Measurements from ENCODE around the gene FLYWCH2. TPM values are rescaled to one million over a fixed set of nuclear protein-coding genes. Genes with fewer than 3 reads are reported as not detected.

Gene FLYWCH2
- total RNA-seq, 1 experiment from 2014 or later: 57.3 TPM

DNA sequence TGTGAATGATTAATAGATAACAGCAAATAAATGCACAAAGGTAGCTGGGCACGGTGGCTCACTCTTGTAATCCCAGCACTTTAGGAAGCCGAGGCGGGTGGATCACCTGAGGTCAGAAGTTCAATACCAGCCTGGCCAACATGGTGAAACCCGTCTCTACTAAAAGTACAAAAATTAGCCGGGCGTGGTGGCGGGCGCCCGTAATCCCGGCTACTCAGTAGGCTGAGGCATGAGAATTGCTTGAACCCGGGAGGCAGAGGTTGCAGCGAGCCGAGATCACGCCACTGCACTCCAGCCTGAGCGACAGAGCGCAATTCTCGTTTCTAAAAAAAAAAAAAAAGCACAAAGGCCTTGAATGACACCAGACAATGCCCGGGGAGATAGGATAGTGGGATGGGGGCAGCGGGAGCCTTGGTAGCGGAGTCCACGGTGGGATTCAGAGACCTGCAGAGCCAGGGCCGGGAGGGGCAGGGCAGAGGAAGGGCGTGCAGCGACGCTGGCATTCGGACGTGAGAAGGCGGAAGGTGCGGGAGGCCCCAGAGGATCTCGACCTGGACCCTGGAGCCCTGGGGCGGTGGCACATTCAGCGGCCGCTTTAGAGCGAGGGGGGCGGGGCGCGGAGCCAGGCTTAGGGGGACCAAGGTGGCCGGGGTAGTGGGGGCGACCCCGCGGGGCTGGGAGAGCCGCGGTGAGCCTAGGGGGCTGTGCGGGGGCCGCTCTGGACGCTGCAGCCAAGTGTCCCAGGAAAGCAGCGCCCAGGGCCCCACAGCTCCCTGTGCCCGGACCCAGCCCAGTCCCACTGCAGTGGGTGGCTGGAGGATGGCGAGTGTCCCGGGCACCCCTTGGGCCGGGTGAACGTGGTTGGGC, 999 bp upstream of the FLYWCH2 start:
- DNase-seq (ENCODE audit: low spot score): no peak

DNA sequence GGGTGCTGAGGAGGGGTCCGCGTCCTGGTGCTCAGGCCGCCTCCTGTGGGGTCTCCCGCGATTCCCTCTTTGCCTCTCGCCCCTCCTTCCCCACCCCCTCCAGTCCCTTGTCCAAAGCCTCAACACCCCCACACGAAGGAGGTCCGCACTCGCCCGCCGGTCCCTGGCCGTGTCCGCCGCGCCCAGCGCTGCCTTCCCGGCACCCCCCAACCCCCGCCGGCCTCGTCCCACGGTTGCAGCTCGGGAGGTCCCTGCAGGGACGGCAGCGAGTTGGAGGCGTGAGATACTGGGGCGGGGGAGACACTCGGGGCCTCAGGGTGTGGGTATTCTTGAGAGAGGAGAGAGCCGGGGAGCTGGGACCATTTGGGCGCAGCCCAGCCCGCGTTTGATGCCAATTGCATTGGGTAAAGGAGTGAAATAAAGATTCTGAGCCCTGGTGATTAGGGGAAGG, 468 bp downstream of the FLYWCH2 start:
- DNase-seq (ENCODE audit: low spot score): no peak

DNA sequence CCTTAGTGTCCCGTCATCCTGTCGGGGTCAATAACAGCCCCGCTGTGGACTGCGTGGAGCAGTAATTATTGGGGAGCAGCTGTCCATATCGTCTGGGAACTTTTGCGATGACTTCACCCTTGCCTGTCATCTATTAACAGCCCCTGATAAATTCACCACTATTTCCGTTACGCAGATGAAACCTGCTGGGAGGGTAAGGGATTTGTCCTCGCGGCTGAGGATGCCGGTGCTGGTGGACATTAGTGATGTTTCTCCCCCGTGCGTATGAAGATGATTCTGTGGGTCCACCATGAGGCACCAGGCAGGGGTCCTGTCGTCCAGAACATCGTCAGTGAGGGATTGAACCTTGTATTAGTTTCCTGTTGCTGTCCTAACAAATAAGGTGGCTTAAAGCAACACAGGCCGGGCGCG, 1.0 kb downstream of the FLYWCH2 start:
- no peak for DNase-seq (ENCODE audit: low spot score)

DNA sequence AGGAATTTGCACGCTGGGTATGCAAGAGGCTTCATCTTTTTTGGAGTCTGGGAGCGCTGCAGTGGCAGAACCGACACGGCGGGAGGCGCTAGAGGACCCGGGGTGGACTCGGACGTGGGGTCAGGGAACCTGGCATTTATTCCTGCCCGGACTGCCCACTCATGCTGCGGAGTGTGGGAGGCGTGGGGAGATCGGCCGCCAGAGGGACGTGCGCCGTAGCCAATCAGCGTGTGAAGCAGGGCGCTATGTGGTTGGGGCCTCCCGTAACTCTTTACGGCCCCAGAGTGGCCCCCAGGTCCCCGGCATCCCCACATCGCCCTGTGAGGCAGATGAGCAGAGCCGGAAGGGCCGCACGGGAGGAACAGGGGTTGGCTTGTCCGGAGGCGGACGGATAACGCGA, 11.2 kb downstream of the FLYWCH2 start:
- no peak for DNase-seq (ENCODE audit: low spot score)

DNA sequence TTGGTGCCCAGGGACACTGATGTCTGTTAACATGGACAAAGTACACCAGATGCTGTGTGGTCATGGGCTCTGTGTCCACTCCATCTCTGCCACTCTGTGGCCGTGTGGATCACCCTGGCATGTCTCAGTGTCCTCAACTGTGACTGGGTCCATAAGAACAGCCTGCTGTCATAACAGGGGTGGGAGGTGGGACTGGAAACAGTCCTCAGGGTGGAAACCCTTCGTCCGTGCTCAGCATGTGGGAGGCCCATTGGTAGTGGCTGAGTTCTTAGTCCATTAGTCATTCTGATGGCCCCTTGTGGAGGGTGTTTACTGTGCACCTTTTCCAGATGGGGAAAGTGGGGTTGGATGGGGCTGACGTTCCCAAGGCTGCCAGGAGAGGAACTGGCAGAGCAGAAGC, 12.8 kb downstream of the FLYWCH2 start:
- peak; percentile 38 for DNase-seq (ENCODE audit: low spot score)

DNA sequence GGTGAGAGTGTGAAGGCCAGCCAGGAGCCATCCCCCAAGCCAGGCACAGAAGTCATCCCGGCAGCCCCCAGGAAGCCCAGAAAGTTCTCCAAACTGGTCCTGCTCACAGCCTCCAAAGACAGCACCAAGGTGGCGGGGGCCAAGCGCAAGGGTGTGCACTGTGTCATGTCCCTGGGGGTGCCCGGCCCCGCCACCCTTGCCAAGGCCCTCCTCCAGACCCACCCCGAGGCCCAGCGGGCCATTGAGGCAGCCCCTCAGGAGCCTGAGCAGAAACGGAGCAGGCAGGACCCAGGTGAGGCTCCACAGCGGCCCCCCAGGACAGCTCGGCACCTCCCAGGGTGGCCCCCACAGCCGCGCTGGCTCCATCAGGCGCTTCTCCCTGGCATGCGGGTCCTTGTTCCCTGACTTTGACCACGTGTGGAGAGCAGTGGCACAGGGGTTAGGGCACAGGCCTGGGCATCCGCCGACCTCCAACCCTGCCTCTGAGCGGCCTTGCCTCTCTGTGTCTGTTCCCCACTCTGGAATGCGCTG, 13.5 kb downstream of the FLYWCH2 start:
- DNase-seq (ENCODE audit: low spot score): no peak

DNA sequence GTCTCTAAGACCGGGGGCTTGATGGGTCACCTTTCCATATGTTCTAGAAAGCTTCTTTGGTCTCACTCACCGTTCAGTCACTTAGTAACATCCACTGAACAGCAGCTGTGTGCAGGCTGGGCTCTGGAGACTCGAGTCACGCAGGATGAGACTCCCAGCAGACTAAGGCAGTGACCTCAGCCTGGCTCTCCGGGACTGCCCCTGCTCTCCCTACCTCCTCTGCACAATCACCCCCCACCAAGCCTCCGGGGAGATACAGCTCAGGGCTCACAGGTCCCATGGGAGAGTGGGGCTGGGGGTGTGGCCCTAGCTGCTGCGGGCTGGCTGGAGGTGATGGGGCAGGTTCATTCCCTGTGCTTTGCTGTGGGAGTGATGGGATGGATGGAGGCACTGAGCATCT, 14.1 kb downstream of the FLYWCH2 start:
- no peak for DNase-seq (ENCODE audit: low spot score)

DNA sequence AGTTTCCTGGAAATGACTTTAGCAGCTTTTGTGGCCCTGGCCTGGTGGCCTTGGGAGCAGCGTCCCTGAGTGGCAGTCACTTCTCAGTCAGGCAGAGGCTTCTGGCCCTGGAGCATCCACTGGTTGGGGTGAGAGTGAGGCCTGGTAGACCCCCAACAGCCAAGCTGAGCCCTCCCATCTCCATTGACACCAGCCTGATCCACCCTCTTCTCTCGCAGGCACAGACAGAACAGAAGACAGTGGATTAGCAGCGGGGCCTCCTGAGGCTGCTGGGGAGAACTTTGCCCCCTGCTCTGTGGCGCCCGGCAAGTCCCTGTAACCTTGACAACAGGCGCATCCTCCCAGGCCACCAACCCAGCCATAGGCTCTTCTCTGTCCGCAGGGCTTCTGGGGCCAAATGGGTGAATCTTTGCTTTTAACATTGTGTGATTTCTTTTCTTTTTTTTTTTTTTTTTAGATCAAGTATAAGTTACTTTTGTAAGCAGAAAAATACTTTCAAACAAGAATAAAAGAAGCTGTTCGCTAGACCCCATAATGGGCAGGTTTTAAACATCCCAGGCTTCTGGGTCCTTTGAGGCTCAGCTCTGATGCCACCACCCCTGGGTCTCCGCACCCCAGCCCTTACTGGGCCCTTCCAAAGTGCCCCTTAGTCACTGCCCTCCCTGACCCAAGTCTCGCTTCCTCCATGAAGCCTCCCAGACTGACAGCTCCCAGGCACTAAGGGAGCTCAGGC, 16.0 kb downstream of the FLYWCH2 start:
- DNase-seq (ENCODE audit: low spot score): no peak

DNA sequence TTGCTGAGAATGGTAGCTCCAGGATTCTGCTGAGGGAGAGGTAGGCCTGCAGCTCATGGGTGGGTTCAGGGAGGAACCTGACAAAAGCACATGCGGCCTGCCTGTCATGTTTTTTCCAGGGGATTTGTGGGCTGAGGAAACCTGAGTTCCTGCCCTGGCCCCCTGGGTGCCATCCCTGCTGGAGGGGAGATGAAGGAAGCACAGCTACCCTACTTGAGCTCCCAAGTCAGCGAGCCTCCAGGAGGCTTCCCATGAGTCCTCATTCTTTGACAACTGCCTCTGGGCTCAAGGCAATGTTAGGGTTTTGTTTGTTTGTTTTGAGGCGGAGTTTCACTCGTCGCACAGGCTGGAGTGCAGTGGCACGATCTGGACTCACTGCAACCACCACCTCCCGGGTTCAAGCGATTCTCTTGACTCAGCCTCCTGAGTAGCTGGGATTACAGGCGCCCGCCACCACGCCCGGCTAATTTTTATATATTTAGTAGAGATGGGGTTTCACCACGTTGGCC, 16.6 kb downstream of the FLYWCH2 start:
- no peak for DNase-seq (ENCODE audit: low spot score)

DNA sequence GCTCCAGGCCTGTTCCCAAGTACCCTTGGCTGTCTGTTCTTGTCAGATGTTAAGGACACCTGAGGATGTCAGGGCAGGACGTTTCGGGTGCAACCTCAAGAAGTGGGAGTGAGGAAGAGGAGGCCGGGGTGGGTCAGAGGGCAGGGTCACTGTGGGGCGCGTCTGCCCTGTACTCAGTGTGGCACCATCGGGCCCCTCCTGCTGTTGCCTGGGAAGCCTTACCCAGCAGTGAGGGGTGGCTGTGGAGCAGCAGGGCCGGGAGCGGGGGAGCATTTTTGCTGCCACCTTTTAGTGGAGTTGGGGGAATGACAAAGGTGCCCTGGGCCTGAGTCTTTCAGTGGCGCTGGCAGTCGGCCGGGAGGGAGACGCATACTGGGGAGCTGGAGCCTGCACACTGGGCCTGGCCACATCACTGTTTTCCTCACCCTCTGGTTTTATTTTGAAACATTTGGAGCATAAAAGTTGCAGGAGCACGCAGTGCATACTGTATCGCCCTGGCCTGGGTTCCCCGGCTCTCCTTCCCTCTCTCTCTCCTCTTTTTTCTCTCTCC, 17.6 kb downstream of the FLYWCH2 start:
- DNase-seq (ENCODE audit: low spot score): no peak

DNA sequence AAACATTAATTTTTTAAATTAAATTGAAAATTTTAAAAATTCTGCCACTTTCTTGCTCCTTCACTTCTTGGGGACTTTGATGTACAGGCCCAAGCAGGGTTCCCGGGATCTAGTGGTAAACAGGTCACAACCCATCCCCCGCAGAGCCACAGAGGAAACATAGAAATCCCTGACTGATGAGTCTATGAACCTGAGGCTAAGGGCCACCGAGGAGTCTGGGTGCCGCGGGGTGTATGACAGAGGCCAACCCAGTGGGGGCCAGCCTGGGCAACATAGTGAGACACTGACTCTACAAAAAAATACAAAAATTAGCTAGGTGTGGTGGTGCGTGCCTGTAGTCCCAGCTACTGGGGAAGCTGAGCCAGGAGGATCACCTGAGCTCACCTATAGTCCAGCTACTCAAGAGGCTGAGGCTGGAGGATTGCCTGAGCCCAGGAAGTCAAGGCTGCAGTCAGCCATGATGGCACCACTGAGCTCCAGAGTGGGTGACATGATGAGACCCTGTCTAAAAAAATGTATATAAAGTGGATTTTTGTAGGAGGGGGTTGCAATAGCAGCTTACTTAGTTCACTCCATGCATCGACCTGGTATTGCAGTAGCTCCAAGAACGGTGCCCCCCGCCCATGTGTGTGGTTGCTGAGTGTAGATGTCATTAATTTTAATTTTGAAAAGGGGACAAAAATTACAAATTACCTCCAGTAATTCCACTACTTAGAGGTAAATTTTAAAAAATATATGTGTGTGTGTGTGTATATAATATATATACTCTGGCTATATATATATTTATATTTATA, 19.5 kb downstream of the FLYWCH2 start:
- no peak for DNase-seq (ENCODE audit: low spot score)

DNA sequence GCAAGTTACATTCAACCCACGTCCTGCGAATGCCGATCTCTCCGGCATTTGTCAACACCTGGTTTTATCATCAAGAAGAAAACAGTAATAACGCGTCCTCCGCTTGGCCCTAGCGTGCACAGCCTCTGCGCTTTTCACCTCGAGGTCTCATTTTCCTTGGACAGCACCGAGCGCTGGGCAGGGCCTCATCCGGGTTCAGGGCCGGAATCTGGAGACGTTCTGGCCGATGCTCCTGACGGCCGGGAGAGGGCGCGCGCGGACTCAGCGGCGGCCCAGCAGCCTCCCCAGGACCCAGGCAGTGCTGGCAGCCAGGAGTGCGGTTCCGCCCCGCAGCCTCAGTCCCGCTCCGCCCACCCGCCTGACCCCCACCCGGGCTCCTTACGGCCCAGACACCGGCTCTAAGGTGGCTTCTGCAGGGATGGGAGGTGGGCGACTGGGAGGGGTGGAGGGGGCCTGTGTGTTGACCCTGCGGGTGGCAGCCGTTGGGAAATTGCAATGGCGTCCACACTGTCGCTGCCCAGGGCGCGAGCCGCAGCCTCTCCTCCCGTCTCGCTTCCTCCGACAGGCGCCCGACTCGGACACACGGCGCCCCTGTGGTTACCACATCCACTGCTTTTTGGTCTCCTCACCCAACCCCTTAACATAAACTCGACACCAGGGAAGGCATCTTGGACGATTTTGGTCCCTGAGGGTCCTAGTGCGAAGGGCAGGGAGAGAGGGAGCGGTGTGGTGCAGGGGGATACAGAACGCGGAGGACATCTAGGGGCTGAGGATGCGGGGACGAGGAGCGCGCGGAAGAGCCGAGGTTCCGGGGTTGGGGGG, 21.3 kb downstream of the FLYWCH2 start:
- DNase-seq (ENCODE audit: low spot score): peak; percentile 76

DNA sequence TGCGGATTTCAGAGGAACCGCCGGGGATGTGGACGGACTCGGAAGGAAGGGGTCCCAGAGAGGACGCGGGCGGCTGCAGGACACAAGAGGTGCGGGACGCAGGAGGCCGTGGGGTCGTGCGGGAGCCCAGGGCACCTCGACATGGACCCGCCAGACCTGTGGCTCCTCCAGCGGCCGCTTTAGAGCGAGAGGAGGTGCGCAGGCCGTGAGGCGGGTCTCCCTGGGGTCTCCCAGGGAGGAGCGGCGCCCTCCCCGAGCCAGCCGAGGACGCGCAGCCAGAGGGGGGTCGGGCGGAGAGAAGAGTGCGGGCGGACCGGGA, 21.9 kb downstream of the FLYWCH2 start:
- no peak for DNase-seq (ENCODE audit: low spot score)

DNA sequence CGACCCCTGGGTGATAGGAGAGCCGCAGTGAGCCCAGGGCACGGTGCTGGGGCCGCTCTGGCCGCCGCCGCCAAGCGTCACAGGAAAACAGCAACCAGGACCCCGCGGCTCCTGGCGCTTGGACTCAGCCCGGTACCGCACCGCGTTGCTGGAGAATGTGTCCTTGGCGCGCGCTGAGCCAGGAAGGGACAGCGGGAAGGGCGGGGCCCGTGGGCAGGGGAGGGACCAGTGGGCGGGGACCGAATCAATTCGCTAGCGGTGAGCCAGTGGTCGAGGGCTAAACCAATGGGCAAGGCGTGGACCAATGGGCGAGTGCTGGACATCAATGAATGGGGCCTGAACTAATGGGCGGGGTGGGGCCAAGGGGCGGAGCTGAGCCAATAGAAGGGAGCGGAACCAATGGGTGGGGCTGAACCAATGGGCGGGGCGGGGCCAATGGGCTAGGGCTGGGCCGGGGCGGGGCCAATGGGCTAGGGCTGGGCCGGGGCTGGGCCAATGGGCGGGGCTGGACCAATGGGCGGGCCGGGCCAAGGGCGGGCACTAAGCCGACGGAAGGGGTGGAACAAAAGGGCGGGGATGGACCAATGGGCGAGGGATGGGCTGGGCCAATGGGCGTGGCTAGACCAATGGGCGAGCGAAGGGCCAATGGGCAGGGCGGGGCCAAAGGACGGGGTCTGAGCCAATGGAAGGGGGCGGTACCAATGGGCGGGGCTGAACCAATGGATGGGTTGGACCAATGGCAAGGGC, 22.4 kb downstream of the FLYWCH2 start:
- peak; percentile 98 for DNase-seq (ENCODE audit: low spot score)

DNA sequence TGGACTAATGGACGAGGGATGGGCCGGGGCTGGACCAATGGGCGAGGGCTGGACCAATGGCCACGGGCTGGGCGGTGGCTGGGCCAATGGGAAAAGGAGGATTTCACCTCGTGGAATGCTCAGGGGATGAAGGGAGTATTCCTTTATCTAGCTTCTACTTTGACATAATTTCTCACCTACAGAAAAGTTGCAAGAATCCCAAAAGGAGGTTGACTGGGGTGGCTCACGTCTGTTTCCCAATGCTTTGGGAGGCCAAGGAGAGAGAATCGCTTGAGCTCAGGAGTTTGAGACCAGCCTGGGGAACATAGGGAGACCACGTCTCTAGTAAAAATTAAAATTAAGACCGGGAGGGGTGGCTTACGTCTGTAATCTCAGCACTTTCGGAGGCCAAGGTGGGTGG, 23.0 kb downstream of the FLYWCH2 start:
- no peak for DNase-seq (ENCODE audit: low spot score)

DNA sequence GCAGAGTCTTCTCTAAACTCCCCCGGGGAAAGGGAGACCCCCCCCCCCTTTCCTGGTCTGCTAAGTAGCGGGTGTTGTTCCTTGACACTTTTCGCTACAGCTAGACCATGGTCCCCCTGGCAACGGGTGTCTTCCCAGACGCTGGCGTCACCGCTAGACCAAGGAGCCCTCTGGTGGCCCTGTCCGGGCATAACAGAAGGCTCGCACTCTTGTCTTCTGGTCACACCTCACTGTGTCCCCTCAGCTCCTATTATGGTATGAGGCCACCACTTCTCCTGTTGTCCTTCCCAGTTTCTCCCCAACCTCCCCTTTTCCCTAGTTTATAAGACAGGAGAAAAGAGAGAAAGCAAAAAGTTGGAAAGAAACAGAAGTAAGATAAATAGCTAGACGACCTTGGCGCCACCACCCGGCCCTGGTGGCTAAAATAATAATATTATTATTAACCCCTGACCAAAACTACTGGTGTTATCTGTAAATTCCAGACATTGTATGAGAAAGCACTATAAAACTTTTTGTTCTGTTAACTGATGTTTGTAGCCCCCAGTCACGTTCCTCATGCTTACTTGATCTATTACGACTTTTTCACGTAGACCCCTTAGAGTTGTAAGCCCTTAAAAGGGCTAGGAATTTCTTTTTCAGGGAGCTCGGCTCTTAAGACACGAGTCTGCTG, 24.2 kb downstream of the FLYWCH2 start:
- peak; percentile 53 for DNase-seq (ENCODE audit: low spot score)

DNA sequence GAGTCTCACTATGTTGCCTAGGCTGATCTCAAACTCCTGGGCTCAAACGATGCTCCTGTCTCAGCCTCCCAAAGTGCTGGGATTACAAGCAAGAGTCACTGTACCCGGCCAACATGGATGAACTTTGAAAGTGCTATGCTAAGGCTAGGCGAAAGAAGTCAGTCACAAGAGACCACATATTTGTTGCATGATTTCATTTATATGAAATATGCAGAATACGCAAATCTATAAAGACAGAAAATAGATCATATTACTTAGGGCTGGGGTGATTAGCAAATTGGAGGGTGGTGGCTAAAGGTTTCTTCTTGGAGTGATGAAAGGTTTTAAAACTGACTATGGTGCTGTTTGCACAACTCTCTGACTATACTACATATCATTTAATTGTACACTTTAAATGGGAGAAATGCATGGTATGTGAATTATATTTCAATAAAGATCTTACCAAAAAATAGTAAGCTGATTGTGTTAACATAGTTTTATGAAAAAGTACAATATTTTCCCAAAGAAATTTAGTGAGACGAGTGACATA, 27.5 kb downstream of the FLYWCH2 start:
- no peak for DNase-seq (ENCODE audit: low spot score)

DNA sequence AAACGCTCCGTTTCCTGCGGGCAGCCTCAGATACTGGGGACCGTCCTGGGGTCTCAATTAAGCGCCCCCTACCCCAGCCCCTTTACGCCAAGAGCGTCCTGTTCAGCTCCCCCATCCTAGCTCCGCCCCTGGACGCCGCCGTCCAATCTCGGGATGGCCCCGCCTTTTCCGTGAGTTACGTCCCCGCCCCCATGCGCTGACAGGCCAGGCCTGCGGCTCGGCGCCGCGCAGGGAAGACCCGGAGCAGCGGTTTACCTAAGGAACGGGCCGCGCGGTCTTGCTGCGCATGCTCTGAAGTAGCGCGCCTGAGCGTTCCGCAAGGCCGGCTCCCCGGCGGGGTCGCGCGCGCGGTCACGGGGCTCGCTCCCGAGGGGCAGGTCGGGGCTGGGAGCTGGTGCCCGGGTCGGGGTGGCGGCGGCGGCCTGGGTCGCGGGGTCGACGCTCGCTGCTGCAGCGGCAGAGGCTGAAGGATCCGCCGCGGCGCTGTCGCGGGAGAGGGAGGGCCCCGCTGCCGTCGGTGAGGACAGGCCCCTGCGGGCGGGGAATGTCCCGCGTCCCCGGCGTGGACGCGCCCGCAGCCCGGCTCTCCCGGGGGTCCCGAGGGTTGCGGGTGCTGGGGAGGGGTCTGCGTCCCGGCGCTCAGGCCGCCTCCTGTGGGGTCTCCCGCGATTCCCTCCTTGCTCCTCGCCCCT, 28.8 kb downstream of the FLYWCH2 start, which contains the start of gene FLYWCH1:
Gene FLYWCH1 (plus strand): TSS at position 294 of the 692 bp plus-strand sequence. CDS start 17,755 bp downstream, outside the sequence.
- peak; percentile 97 for DNase-seq (ENCODE audit: low spot score)

Measured in H4 (cell line).